Activated T-helper 1 cell treated with Interleukin-2 at 50 U/mL for 16 hours (primary cell): Measurements from ENCODE around the gene B4GALT1.

Experiments
- DNase-seq: peaks from one replicate; pipeline ENCODE4 v3.0.0-alpha.2; 2020; ENCODE audit warnings: low read depth

Gene B4GALT1

DNA sequence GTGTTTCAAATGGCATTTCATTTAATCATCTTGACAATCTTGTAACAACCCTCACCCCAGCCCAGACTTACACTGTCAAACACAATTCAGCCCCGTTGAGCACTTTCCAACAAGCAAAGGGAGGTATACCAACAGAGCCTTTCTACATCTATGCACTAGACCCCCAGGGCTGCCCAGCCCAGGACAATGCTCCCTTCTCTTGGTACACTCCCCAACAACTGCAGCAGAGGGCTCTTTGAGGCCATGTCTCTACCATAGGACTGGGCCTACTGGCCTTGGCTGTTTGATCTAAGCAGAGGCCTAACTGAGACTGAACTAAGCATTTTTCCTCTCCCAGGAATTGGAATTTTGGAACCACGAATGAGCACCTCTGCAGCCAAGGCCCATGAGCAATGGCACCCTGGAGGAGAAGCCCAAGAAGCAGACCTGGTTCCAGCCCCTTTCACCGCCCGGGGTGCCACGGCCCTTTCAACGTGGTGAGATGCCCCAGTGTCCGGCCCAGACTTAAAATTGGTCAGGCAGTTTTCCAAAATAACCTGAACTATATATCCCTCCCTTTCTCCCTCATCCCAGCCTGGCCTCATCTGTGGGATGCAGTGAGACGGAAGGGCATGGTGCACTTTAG is 43.6 kb downstream of the B4GALT1 start:
- no peak for DNase-seq

DNA sequence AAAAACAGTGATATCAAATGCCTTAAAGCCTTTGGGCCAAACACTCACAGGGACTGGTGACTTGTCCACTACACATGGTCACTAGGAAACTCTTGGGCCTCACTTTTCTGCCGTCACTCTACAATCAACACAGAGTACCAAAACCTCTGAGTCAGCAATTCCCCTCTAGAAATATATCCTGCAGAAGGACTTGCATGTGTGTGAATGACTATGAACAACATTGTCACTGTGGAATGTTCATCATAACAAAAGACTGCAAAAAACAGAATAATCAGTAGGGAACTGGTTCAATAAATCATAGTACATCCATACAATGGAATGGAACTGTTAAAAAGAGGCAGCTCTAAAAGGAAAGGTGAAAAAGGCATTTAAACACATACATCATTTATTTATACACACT is 46.5 kb downstream of the B4GALT1 start:
- DNase-seq = no peak

DNA sequence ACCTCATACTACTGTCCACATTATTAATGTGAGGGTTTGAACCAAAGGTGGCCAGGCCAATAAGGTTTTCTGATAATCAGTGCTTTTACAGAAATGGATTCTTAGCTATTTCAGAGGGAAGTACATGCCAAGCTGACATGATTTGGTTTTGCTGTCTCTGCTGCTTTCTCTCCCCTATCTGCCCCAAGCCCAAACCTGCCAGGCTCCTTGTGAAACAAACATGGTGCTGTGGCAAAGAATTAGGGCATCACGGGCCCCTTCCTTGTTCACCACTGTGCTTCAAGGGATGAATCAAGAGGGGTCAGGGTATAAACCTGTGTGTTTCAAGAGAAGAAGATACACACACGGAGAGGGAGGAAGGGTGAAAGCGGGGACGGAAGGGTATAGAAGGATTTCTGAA is 49.3 kb downstream of the B4GALT1 start:
- no peak for DNase-seq

DNA sequence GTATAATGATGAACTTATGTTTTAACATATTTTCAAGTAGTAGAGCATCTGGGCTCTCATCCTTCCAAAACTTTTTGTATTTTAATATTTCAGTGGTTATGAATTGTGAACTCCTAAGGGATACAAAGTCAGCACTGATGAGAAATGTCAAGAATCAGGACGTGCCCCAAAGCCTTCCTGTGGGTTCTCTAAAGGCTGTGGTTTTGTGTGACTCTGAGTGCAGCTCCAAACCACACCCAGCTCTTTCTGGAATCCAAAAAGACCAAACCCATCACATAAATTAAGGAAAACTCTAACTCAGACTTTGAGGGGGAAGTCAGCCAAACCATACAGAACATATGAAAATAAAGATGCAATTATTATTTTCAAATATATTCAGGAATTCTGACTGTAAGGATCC is 49.8 kb downstream of the B4GALT1 start:
- no peak for DNase-seq

DNA sequence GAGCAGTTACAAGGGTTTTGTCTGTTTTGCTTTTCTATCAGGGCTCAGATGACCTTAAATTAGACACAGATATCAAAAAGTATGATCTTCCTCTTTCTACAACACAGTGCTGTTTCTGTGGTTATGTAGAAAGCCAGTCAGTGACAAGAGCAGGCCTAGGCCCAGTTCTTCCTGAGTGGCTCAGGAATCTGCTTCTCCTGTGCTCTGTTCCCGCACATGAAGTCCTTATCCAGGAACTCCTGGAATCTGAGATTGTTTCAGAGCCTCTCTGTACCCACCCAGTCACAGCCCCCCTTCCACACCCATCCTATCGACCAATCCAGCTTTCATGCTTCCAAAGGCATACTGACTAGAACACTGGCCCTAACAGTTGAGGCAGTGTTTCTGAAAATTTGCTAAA is 50.3 kb downstream of the B4GALT1 start:
- DNase-seq = no peak

DNA sequence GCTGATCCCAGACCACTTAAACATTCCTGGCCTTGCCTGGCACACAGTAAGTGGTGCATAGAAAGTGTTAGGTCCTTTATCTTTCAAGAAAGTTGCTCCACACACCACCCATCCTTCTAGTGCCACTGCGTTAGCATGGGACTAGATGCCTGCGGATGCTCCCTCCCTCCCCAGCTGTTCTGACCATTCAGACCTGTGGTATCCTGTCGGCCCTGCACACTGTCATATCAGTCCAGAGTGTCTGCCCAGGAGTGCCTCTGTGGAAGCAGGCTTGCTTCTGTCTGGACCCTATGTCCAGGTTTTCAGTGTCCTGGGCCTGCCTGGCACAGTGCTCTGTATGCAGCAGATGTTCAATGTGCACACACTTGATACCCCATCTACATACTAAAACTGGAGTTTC is 52.4 kb downstream of the B4GALT1 start:
- DNase-seq = no peak

DNA sequence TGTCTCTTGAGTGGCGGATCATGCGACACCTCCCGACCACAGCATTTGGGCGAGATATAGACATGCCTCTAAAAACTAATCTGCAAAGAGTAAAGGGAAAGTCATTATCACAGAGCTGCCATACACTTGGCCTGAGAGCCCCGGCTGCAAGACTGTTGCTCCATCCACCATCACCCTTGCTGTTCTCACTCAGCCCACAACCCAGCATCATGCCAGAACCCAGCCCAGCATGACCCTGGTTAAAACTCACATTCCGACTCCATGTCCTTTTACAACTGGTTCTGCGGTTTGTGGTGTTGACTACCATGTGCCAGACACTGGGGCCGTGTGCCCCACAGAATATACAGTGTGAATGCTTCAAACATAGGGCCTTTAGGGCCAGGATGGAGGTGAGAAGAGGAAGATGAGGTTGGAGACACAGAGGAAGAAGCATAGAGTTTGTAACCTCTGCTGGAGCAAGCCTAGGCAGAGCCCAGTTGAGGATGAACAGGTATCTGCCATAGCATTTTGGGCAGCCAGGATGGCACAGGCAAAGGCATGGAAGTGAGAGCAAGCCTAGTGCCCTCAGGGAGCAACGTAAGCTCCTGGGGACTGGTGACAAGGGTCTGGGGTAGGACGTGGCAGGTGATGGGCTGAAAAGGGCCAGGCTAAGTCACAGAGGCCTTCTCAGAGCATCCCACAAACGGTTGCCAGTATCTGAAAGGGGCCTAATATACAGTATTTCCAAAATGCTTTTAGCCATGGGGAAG is 53.2 kb downstream of the B4GALT1 start:
- no peak for DNase-seq

DNA sequence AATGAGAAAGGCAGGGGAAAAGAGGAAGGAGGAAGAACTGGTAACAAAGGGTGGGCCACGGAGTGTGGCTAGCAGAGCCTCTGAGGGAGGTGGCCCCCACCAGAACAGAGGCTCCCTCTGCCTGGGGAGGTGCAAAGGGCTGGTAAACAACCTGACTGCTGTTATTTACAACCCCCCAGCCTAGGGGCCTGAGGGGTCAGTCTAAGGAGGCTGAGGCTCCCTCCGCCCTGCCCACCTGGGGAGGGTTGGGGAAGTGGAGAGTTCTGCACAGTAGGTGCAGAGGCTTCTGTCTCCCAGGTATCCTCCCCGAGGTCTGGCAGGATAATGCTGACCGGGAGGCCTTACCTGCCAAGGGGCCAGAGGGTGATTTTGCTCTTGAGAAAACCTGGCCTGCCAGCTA is 55.0 kb downstream of the B4GALT1 start:
- no peak for DNase-seq

DNA sequence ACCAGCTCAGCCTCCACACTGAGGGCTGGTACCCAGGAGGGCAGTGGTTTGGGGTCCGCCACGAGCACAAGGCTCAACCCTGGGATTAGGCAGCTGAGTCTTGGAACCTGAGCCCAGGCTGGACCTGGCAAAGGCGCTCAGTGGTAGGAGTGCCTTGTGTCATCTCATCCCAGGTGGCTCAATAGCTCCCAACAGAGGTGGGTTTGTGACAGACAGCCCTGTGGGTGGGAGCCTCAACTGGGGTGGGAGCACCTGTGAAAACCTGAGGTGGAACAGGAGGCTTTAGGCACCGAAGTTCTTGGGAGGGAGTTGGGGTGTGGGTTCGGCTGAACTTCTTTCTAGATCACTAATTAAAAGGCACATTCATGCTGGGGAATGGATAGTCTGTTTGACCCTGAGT is 55.5 kb downstream of the B4GALT1 start:
- no peak for DNase-seq

DNA sequence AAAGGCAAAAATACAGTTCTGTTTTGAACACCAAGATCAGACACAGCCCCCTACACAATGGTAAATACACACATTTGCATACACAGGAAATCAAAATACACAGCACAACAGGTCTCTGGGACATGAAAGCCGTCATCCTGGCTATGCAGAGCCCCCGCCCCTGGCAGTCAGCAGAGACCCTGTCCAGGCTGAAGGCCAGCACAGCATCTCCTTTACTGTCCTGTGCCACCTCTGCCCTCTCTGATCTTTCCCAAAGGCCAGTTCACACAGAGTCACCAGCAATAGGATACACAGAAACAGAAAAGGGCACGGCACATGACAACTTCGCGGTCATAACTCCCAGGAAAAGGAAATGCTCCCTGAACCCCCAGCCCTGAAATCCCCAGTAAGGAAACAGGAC is 56.5 kb downstream of the B4GALT1 start:
- no peak for DNase-seq

DNA sequence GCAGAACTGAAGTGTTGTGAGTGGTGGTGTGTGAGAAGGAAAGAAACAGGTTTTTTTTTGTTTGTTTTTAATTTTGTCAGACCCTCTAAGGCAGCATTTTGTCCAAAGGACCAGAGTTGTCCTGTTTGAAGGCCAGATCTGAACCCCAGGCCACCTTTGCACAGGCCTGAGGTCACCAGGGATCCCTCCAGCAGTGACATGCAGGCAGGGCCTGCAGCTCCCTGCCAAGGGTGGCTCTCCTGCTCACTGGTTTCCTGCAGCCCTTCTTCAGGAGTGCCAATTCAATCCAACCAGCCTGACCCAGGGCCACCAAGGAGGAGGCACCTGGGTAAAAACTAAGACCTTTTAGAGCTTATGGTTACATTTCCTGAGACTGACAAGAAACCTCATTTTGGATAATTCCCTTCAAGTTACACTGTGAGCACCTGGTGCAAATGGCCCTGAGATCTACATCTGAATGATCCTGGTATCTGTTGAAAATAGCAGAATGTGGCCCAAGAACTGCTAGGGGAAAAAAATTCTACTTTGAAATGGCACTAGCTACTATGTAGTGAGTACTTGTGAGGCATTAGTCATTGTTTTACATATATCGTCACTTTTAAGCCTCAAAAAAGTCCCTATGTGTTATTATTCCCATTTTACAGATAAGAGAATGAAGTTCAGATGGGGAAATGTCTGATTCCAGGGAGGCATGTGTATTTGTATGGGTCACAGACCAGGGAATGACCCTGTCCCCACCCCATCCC is 57.1 kb downstream of the B4GALT1 start:
- DNase-seq = no peak

DNA sequence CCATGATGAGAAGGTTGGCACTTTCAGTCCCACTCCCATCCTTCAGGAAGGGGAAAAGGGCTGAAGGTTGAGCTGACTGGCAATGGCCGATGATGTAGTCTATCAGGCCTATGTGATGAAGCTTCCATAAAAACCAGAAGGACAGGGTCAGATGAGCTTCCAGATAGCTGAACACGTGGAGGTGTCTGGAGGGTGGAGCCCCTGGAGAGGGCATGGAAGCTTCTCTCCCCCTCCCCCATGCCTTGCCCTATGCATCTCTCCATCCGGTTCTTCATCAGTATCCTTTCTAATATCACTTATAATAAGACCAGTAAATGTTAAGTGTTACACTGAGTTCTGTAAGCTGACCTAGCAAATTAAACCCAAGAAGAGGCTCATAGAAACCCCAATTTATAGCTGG is 58.0 kb downstream of the B4GALT1 start:
- no peak for DNase-seq

DNA sequence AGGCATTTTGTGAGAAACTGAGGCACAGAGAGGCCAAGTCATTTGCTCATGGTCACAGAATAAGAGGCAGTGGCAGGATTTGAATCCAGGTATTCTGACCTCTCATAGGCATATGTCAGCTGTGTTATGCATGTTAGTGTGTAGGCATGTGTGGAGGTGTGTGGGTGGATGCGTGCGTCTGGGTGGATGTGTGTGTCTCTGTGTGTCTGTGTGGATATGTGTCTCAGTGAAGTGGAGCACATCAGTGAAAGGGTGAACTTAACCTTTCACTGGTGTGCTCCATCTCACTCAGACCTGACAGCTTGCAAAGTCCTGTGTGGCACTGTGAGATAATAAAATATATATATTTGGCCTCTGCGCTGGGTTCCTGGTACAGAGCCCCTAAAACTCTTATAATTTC is 58.7 kb downstream of the B4GALT1 start:
- DNase-seq = no peak

DNA sequence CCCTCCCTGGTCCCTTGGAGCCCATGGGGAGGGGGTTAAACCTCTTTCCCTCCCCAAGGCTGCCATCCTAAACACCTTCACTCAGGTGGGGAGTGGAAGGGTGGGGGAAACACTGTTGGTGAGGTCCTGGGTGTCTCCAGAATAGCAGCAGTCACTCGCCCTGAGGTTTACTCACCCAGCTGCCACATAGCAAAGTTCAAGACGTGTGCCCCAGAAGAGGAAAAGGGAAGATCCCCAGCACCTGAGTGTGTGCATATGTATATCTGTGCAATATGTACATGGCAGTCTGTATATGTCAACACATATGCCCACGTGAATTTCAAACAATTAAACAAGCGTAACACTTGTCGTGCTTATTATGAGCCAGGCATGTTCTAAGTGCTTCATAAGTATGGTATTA is 59.4 kb downstream of the B4GALT1 start:
- DNase-seq = no peak

DNA sequence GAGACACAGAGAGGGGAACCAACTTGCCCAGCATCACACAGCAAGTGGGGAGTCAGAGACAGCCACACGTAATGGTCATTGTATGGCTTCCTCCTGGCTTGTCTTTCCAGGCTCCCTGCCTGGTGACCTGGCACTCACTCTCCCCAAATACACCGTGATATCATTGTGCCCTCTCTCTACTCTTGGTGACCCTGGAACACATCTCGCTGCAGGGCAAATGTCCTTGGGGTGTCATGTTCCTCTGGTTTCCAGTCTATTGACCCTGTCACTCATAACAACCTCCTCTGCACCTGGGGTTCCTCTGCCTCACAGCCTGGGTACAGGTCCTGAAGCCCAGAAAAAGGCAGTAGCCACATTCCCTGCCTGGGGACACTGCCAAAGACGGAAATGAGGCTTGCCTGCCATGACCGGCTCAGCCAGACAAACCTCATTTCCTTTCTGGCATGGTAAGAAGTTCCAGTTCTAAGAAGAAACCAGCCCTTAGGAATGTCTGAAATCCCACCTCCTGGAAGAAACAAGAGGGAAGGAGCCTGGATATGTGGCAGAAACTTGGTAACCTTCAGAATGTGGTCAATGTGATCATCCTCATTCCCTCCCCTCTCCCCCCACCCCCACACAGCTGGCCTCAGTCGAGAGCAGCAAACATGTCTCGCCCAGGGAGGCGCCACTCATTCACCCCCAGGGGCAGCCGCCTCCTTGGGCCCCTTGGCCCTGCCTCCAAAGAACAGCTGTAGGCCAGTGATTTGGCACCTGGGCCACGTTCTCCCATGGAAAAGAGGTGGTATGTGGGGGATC is 60.1 kb downstream of the B4GALT1 start:
- DNase-seq = no peak

DNA sequence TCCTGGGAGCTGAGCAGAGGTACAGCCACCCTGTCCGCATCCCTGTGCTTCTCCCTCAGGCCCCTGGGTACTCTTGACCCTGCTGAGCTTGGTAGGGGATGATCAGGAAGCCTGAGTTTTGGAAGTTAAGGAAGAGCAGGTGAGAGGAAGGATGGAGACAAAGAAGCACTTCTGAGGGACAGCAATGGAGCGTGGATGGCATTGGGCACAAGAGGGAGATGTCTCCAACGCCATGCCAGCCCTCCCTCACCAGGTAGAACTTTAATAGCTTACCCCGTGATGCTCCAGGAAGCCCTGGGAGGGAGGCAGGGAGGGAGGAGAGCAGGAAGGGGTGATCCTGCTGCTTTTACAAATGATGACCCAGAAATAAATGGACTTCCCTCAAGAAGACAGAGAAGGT is 60.8 kb downstream of the B4GALT1 start:
- DNase-seq = no peak

DNA sequence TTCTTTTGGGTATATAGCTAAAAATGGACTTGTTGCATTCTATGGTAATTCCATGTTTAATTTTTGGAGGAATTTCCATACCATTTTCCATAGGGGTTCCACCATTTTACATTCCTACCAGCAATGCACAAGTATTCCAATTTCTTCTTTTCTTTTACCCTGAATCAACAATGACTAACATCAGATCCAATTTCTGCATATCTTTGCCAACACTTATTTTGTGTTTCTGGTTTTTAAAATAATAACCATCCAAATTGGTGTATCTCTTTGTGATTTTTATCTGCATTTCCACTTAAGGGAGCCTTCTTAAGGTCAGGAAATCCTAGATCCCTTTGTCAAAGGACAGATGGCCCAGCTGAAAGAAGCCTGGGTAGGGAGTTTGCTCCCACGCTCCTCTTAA is 61.2 kb downstream of the B4GALT1 start:
- DNase-seq = no peak

DNA sequence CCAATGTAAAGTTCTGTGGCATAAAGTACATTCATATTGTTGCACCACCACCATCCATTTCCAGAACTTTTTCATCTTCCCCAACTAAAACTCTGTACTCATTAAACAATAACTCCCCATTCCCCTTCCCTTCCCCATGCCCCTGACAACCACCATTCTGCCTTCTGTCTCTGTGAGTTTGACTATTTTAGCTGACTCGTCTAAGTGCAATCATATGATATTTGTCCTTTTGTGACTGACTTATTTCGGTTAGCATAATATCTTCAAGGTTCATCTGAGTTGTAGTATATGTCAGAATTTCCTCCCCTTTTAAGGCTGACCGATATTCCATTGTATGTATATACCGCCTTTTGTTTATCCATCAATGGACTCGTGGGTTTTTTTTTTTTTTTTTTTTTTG is 61.6 kb downstream of the B4GALT1 start:
- DNase-seq = no peak

DNA sequence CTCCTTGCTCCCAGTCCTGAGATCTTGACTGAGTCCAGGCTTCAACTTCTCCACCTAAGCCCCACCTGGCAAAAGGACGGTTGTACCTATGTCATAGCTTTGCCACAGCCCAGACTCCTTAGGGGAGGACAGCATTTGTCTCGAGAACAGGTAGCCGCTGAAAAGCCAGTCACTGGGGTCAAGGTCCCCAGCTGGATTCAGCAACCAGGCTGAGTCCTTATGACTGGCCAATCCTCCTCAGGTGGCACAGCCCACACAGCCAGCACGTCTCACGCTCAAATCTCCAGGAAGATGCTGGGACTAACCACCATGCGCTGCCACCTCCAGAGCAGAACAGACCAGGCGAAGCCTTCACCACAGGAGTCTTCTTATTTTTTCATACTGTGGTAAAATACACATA is 62.7 kb downstream of the B4GALT1 start:
- DNase-seq = no peak

DNA sequence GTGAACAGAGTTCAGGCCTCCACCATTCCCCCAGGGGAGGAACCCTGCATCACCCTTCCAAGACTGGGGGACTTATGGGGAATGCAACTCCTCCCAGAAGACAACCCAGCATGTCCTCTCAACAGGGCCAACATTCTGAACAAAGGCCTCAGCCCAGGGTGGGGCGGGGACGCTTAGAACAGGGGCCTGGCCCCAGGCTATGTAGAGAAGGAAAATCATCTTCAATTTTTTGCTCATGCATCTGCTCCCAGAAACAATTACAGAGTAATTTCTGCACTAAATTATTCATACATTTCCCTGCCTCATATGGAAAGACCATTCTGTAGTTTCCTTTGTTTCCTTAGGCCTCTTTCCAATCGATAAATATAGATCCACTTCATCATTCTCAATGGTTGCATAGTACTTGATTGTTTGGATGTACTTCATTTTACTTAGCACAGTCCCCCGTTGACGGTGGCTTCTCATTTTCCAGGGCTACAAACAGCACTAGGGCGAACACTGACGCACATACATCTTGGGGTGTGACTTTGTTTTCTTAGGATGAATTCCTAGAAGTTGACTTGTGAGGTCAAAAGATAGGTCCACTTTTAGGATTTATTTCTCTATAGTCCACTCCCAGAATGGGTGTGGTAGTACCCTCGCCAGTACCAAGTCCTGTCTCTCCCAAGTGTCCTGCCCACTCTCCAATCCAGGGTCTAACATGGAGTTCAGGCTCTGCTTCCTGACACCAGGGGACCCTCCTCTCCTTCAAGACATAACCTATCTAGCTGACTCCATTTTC is 63.4 kb downstream of the B4GALT1 start:
- no peak for DNase-seq

DNA sequence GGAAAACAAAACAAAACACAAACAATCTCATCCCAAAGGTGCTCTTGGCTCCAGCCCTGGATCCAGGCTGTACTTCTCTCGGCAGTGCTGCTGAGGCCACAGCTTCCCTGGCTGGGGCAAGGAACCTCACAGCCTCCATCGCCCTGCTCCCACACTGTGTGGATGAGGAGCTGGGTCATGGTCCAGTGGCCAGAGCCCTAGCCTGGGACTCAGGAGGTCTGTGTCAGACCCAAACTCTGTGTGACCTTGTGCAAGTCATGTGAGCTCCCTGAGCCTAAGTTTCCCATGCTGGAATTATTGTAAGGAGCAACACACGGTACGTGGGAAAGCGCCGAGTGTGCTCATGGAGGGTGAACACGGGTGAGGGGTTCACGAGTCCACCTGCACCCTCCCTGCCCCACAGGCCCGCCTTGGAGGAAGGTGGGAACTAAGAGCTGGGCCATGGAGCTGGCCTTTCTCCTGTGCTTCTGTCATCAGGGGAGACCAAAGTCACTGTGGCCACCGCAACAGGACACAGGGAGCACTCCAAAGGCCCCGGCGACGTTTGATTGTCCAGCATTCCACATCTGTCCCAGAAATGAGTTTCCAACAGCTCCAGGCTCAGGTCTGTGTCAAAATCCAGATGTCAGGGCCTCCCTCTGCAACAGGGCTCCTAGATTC is 64.5 kb downstream of the B4GALT1 start:
- no peak for DNase-seq
